Cardiac fibroblast (primary cell): ENCODE measurements around the gene LY6G6C.

Experiments
- DNase-seq, 2 donors: peaks; one replicate each; pipeline versions ENCODE4 v3.0.0 to v3.0.0-alpha.2; 2010; ENCODE audit warnings: low read depth in 2 of 2
- H3K4me3 ChIP-seq, 2 donors: replicated peaks in 1 of 2; 1 replicate in 1 of 2; 2 replicates in 1 of 2; pipeline ENCODE4 v1.5.1; 2011; ENCODE audit warnings: low read depth in 2 of 2, low read length in 2 of 2, mild to moderate bottlenecking in 2 of 2, moderate library complexity in 1 of 2
- CTCF ChIP-seq: IDR thresholded peaks from one replicate; pipeline ENCODE4 v1.5.1; 2011; ENCODE audit warnings: low read depth, mild to moderate bottlenecking, low read length, inconsistent platforms

LY6G6C gene

GRCh38 chr6:31693535-31693934 lies 28.0 kb downstream of the LY6G6C start:
- no peak overlapping the region for H3K4me3 ChIP-seq
- no peak for DNase-seq
- TF ChIP-seq CTCF, result no peak

GRCh38 chr6:31692886-31693285 lies 28.7 kb downstream of the LY6G6C start:
- no peak for TF ChIP-seq CTCF
- DNase-seq, result no peak
- no peak overlapping the region for H3K4me3 ChIP-seq

- H3K4me3 ChIP-seq, result no peak overlapping the region
- no peak for DNase-seq
- TF ChIP-seq CTCF, result no peak
Observed at GRCh38 chr6:31692353-31692752, 29.2 kb downstream of the LY6G6C start.

- H3K4me3 ChIP-seq, result no peak overlapping the region
- no peak for TF ChIP-seq CTCF
- DNase-seq, result no peak
Observed at GRCh38 chr6:31691564-31692108, 29.9 kb downstream of the LY6G6C start.

- no peak for TF ChIP-seq CTCF
- no peak for DNase-seq
- H3K4me3 ChIP-seq, result no peak overlapping the region
Observed at GRCh38 chr6:31691078-31691463, 30.5 kb downstream of the LY6G6C start.

- no peak for DNase-seq
- TF ChIP-seq CTCF, result no peak
- no peak overlapping the region for H3K4me3 ChIP-seq
Observed at GRCh38 chr6:31690231-31691077, 31.1 kb downstream of the LY6G6C start.
